GM12801 (cell line): ENCODE results near the gene NGEF.

ENCODE experiments used
- CTCF ChIP-seq: IDR thresholded peaks from one replicate; pipeline ENCODE4 v1.5.1; 2011; ENCODE audit warnings: control low read depth; ENCODE audit not compliant: insufficient read length; ENCODE audit errors: extremely low read depth

NGEF gene

GRCh38 chr2:232920055-232920454, 93.0 kb downstream of the NGEF start:
- TF ChIP-seq CTCF = no peak

DNA sequence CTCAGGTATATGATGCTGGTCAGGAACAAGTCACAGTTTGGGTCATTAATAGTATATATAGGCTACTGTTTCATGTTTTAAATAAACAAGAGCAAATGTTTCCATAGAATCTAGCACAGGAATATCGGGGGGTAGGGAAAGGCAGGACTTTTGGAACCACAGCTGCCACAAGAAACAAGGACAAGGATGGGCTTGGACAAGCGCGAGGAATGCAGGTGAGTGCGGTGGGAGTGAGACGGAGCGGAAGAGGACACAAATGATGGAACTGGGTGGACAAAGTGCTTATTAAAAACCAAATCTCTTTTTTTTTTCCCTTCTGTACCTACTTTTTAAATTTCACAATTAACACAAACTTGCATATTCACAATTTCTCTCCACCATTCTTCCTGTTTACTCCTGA, 93.9 kb downstream of the NGEF start:
- TF ChIP-seq CTCF = no peak

DNA sequence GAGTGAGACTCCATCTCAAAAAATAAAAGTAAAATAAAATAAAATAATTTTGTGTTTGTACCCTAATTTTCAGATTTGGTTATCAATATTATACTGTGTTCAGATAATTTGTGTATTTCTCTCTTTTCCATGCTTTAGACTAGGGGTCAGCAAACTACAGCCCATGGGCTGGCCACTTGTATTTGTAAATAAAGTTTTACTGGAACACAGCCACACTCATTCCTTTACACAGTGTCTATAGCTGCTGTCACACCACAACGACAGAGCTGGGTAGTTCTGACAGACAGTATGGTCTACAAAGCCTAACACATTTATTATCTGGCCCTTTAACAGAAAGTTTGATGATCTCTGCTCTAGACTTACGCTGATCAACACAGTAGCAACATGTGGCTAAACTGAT, 99.2 kb downstream of the NGEF start:
- TF ChIP-seq CTCF = no peak

DNA sequence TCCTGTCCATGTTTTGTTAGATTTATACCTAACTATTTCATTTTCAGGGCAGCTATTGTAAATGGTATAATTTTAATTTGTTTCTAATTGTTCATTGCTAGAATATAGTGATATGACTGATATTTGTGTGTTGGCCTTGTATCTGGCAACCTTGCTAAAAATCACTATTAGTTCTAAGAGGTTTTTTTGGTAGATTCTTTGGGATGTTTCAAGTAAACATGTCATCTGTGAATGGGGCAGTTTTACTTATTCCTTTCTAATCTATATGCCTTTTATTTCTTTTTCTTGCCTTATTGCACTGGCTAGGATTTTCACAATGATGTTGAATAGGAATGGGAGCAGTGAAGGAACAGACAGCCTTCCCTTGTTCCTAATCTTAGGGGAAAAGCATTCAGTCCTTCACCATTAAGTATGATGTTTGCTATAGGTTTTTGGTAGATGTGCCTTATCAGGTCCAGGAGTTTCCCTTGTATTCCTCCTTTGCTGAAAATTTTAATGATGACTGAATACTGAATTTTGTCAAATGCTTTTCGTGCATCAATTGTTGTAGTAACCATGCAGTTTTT, 101.3 kb downstream of the NGEF start:
- TF ChIP-seq CTCF = no peak

GRCh38 chr2:232910376-232910775, 102.7 kb downstream of the NGEF start:
- TF ChIP-seq CTCF = no peak

DNA sequence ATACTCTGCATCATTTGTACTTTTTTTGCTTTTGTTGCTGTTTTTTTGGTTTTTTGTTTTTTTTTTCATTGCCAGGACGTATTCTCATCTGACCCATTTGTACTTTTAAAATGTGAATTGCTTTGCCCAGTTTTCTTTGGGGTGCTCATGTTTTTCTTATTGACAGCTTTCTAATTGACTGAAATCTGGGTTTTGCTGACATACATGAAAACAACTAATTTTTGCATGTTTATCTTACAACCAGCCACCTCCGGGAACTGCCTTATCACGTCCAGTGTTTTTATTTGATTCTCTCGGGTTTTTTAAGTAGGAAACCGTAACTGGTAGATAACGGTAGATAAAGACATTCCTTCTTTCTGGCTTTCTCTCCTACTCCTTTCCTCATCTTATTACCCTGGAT, 104.4 kb downstream of the NGEF start:
- TF ChIP-seq CTCF = no peak

DNA sequence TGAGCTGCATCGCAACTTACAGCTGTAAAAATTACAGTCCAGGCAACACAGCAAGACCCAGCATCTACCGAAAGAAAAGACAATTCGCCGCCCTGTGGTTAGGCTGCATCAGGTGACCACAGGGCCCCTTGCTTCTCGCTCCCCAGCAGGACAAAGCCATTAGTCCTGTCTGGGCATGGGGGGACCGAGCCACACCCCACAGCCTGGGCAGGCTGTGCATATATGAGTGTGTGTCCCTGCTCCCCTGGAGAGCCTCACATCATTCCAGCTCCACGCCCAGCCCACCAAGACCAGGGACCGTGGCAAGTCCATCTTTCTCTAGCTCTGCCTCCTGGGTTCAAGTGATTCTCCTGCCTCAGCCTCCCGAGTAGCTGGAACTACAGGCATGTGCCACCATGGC, 109.1 kb downstream of the NGEF start:
- TF ChIP-seq CTCF = no peak
